Effector memory CD8-positive, alpha-beta T cell (primary cell): ENCODE results near the gene CENPM.
A peak's percentile ranks its signal among the peaks of the same experiment; 100 is the strongest.

Experiments used
- ATAC-seq: fragments of 150-1000 bp; cut with Tn5 transposase; replicated peaks from 2 replicates; pipeline ENCODE4 v1.10.0; 2021; ENCODE audit warnings: mild to moderate bottlenecking, moderate library complexity
- DNase-seq, 3 experiments: peaks; one replicate each; pipeline ENCODE4 v3.0.0; 2021
- H3K27ac Mint-ChIP-seq, 2 donors: one replicate each; pipeline ENCODE4 v1.8.0; 2022; ENCODE audit warnings: mild to moderate bottlenecking in 2 of 2, mixed read lengths in 2 of 2, moderate library complexity in 2 of 2
- H3K27me3 Mint-ChIP-seq, 2 donors: one replicate each; pipeline ENCODE4 v1.8.0; 2022; ENCODE audit warnings: mixed read lengths in 2 of 2
- H3K36me3 Mint-ChIP-seq: one replicate; pipeline ENCODE4 v1.8.0; 2022; ENCODE audit warnings: mild to moderate bottlenecking, moderate library complexity, mixed read lengths; ENCODE audit not compliant: insufficient read depth
- H3K4me1 Mint-ChIP-seq, 2 donors: one replicate each; pipeline ENCODE4 v1.8.0; 2022; ENCODE audit warnings: low read depth in 2 of 2, mixed read lengths in 2 of 2
- H3K4me3 Mint-ChIP-seq, 2 donors: one replicate each; pipeline ENCODE4 v1.8.0; 2022; ENCODE audit warnings: mild to moderate bottlenecking in 2 of 2, mixed read lengths in 2 of 2, moderate library complexity in 2 of 2
- H3K9me3 Mint-ChIP-seq, 2 donors: one replicate each; pipeline ENCODE4 v1.8.0; 2022; ENCODE audit warnings: mixed read lengths in 2 of 2

CENPM gene

DNA sequence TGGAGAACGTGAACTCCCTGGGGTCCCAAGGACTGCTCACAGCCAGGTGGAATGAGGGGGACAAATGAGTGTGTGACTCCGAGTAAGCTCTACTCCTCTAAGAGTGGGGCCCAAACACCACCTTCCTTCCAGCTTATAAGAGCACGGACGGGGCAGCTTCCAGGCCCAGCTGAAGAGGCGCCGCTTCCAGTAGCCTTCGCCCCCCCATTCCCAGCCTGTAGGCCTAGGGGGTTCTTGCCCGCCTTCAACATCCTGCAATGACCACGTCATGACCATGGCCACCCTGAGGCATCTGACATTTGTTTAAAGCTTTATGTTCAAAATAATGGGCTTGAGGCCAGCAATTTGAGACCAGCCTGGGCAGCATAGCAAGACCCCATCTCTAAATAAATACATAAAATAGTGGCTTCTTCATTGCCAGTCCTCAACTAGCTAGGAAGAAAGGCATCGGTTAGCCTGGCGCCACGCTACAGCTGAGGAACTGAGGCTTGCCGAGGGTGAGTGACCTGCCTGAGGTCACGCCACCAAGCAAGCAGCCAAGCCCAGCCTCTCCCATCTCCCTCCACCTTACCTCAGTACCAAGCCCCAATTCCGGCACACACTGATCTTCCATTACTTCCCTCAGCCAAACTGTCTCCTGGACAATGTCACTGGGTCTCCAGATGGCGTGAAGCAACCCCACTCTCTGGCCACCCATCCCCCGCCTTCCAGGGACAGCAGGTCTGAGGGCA lies 12.5 kb downstream of the CENPM start:
- Mint-ChIP-seq H3K36me3 (peaks cover 36% of the 10 kb centered on the region), H3K4me3 (no peak overlapping the region), H3K27ac (peak overlapping the region; percentile 41 to 78), H3K9me3 (no peaks in the 10 kb centered on the region), H3K4me1 (peaks cover 11 to 18% of the 10 kb centered on the region in 2 donors), H3K27me3 (no peaks in the 10 kb centered on the region)
- no peak for ATAC-seq
- DNase-seq = no peak

GRCh38 chr22:41933411-41934177 lies 13.4 kb downstream of the CENPM start:
- H3K36me3 Mint-ChIP-seq = peaks cover 30% of the 10 kb centered on the region
- no peak for ATAC-seq
- no peaks in the 10 kb centered on the region for H3K9me3 Mint-ChIP-seq
- DNase-seq = no peak
- H3K27me3 Mint-ChIP-seq = no peaks in the 10 kb centered on the region
- peak overlapping the region; percentile 41 to 78 for H3K27ac Mint-ChIP-seq
- H3K4me3 Mint-ChIP-seq = no peak overlapping the region
- peaks cover 9 to 13% of the 10 kb centered on the region in 2 donors for H3K4me1 Mint-ChIP-seq

GRCh38 chr22:41932353-41932752 lies 14.6 kb downstream of the CENPM start:
- peak overlapping the region in 1 of 2 donors; percentile 67 for H3K27ac Mint-ChIP-seq
- peaks cover 7 to 20% of the 10 kb centered on the region in 2 donors for H3K4me1 Mint-ChIP-seq
- no peak overlapping the region for H3K4me3 Mint-ChIP-seq
- peaks cover 18% of the 10 kb centered on the region for H3K36me3 Mint-ChIP-seq
- H3K9me3 Mint-ChIP-seq = no peaks in the 10 kb centered on the region
- DNase-seq (no peak), ATAC-seq (no peak)
- no peaks in the 10 kb centered on the region for H3K27me3 Mint-ChIP-seq

DNA sequence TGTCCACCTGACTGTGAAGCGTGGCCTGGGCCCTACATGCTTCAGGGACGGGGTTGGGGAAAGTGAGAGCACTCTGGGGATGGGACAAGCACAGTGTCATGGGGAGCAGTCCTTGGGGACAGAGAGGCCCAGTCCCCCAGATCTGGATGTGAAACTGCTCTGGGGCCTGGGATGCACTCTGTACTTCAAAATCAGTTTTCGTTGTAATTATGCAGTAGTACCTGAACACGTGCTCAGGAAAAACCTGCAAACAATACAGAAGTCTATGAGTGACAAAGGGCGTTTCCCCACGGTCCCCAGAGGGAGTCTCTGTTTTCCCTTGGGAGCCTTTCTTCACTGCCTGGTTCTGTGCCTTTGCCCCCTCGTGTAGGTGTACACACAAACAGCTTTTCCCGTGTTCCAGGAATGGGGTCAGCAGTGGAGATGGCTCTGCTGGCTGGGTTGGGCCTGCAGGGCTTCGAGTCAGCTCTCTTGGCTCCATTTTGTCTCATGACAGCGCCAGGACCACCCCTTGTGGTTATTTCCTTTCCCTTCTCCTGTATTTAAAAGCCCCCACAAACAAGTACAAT lies 15.2 kb downstream of the CENPM start:
- H3K27ac Mint-ChIP-seq = peak overlapping the region in 1 of 2 donors; percentile 67

DNA sequence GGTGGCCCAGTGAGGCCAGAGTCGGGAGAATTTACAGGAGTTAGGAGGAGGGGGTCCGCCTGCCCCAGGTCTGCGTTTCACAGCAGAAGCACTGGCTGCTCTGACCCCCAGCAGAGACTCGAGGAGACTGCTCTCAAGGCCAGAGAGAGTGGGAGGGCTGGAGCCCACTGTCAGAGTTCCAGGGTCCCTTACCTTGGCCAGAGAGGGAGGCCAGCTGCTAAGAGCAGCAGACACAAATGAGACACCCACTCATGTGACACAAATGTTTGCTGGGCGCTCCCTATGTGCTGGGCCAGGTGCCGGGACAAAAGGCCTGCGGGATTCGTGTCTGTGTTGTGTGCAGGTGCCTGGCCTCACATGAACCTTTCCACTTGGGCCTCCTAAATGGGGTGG lies 17.5 kb downstream of the CENPM start:
- ATAC-seq = no peak
- no peaks in the 10 kb centered on the region for H3K27me3 Mint-ChIP-seq
- no peak overlapping the region for H3K4me3 Mint-ChIP-seq
- H3K4me1 Mint-ChIP-seq = peaks cover 11 to 23% of the 10 kb centered on the region in 2 donors
- no peaks in the 10 kb centered on the region for H3K9me3 Mint-ChIP-seq
- no peak overlapping the region for H3K27ac Mint-ChIP-seq
- peaks cover 14% of the 10 kb centered on the region for H3K36me3 Mint-ChIP-seq
- DNase-seq = no peak

More for the DNA sequence above, 15.2 kb downstream of the CENPM start:
- Mint-ChIP-seq H3K9me3 (no peaks in the 10 kb centered on the region), H3K27me3 (no peaks in the 10 kb centered on the region), H3K4me1 (peaks cover 7 to 21% of the 10 kb centered on the region in 2 donors), H3K4me3 (no peak overlapping the region), H3K36me3 (peaks cover 20% of the 10 kb centered on the region)
- DNase-seq = no peak
- ATAC-seq = no peak

DNA sequence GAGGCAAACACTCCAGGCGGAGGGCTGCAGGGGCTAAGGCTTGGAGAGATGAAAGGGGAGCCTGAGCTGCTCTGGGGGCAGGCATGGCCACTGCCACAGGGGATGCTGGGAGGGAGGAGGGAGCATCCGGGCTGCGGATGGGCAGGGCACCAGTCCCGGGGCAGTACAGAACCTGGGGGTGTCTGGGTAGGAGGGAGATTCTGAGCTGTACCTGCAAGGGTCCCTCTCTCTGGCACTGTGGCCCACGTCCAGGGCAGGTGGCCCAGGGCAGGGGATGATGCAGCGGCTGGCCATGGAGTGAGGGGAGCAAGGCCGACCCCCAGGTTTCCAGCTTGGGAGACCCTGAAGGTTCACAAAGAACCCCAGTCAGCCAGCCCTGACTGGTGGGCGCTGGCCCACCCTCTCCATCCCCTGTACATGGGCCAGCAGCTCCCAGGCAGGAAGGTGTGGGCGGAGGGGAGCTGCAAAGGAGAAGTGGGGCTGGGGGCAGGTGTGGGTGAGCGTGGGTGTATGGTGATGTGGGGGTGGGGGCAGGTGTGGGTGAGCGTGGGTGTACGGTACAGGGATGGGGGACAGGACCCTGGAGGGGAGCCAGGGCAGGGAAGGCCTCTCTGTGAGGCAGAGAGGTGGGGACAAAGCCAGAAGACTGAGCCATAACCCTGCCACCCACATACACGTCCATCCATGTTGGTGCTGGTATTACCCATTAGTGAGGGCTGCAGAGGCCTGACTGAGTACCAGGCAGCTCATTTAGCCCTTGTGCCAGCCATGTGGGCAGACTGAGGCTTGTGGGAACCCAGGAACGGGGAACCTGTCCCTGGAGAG lies 18.1 kb downstream of the CENPM start:
- Mint-ChIP-seq H3K27me3 (no peaks in the 10 kb centered on the region), H3K36me3 (peaks cover 14% of the 10 kb centered on the region), H3K27ac (peak overlapping the region; percentile 53 to 84), H3K9me3 (no peaks in the 10 kb centered on the region), H3K4me3 (peak overlapping the region; percentile 73 to 75), H3K4me1 (peaks cover 11 to 23% of the 10 kb centered on the region in 2 donors)
- ATAC-seq (no peak), DNase-seq (no peak)

GRCh38 chr22:41927813-41928212 lies 19.1 kb downstream of the CENPM start:
- Mint-ChIP-seq H3K4me3 (peak overlapping the region; percentile 73 to 75), H3K27ac (peak overlapping the region; percentile 81 to 84)
- no peak for ATAC-seq

DNA sequence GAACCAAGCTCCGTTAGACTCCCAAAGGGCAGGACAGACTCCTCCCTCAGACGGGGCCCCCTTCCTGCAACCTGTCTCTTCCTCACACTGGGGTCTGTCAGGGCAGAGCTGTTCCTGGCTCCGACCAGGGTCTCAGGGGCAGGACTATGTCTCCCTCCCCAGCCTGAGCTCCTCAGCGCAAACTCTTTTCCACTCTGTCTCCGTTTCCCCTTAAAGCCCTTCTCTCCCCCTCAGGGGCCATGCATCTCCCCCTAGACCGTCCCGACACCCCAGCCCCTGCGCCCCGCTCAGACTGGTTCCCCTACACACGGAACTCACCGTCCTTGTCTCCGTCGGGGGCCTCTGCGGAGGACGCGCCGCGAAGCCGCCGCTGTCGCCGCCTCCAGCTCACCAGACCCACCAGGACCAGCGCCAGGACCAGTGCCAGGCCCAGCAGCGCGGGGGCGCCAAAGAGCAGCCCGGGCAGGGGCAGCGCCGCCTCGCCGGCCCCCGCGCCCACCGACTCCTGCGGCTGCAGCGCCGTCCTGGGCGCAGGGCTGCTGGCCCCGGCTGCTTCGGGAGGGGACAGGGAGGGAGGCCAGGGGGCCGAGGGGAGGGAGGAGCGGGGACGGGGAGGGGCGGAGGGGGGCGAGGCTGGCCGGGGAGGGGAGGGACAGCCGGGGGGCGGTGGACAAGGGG lies 21.0 kb downstream of the CENPM start:
- Mint-ChIP-seq H3K4me1 (peaks cover 11 to 18% of the 10 kb centered on the region in 2 donors), H3K27me3 (no peaks in the 10 kb centered on the region), H3K27ac (peak overlapping the region; percentile 84 to 88), H3K36me3 (peaks cover 26% of the 10 kb centered on the region), H3K9me3 (no peaks in the 10 kb centered on the region), H3K4me3 (peak overlapping the region; percentile 84)
- peak; percentile 83 for ATAC-seq
- peak; percentile 80 to 84 (median 82) for DNase-seq

More at GRCh38 chr22:41927813-41928212, 19.1 kb downstream of the CENPM start:
- no peaks in the 10 kb centered on the region for H3K27me3 Mint-ChIP-seq
- peaks cover 15% of the 10 kb centered on the region for H3K36me3 Mint-ChIP-seq
- H3K4me1 Mint-ChIP-seq = peaks cover 11 to 20% of the 10 kb centered on the region in 2 donors
- DNase-seq = no peak
- H3K9me3 Mint-ChIP-seq = no peaks in the 10 kb centered on the region

DNA sequence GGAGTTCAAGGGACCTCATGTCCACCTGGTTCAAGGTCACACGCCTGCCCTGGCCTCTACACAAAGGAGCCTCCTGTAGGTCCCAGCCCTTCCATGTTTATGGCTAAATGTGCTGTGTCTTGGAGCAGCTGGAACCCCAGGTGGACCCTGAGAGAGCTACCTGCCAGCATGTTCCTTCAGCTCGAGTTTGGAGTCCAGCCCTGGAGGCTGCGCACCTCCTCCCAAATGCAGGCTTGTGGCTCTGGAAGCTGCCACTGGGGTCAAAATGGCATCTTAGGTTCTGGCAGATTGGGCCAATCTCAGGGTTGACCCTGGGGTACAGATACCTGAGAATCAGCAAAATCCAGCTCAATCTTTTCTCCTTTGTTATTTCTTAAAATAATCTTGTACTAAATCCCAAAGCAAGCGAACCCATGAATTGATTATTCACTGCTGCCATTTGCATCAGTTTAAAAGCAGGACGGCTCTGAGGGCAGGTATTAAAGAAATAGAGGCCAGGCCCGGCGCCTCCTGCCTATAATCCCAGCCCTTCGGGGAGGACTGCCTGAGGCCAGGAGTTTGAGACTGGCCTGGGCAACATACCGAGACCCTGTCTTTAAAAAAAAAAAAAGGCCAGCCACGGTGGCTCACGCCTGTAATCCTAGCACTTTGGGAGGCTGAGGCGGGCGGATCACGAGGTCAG lies 23.2 kb downstream of the CENPM start:
- Mint-ChIP-seq H3K9me3 (no peaks in the 10 kb centered on the region), H3K4me3 (no peak overlapping the region), H3K27ac (no peak overlapping the region), H3K36me3 (peaks cover 34% of the 10 kb centered on the region), H3K4me1 (peaks cover 4 to 22% of the 10 kb centered on the region in 2 donors), H3K27me3 (no peaks in the 10 kb centered on the region)
- DNase-seq = no peak
- ATAC-seq = no peak

- peaks cover 39% of the 10 kb centered on the region for H3K36me3 Mint-ChIP-seq
- H3K27ac Mint-ChIP-seq = no peak overlapping the region
- no peak overlapping the region for H3K4me3 Mint-ChIP-seq
- H3K27me3 Mint-ChIP-seq = no peaks in the 10 kb centered on the region
- ATAC-seq (no peak), DNase-seq (no peak)
- no peaks in the 10 kb centered on the region for H3K9me3 Mint-ChIP-seq
- H3K4me1 Mint-ChIP-seq = peaks cover 4 to 19% of the 10 kb centered on the region in 2 donors
Observed at GRCh38 chr22:41922940-41923594, 23.9 kb downstream of the CENPM start.

DNA sequence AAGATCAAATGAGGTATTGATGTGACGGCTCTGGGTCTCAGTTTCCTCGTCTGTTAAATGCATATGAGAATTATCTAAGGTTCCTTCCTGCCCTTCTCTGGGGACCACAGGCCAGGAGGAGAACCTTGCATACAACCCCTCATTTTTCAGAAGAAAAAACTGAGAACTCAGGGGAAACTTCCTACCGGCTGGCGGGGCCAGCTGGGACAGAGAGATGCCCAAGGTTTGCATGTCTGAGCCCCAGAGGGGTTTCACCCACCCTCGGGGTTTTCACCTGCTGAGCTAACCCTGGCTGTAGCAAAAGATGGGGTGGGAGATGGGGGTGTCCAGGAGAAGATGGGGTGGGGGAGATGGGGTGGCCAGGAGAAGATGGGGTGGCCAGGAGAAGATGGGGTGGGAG lies 24.6 kb downstream of the CENPM start:
- peak overlapping the region in 1 of 2 donors; percentile 23 for H3K27ac Mint-ChIP-seq
- no peak overlapping the region for H3K4me3 Mint-ChIP-seq
- H3K4me1 Mint-ChIP-seq = peaks cover 4 to 13% of the 10 kb centered on the region in 2 donors
- DNase-seq (no peak), ATAC-seq (no peak)
- H3K9me3 Mint-ChIP-seq = no peaks in the 10 kb centered on the region
- H3K36me3 Mint-ChIP-seq = peaks cover 38% of the 10 kb centered on the region
- peaks cover 1 to 2% of the 10 kb centered on the region in 2 donors for H3K27me3 Mint-ChIP-seq
